ENCODE data around the gene PCDHB10.
"Not testable (repeated sequence)": the region's sequence is repeated elsewhere in the genome, so short reads cannot be mapped to it uniquely, and the experiment has no call there.

The PCDHB10 gene

GRCh38 chr5:141186897-141187512 lies 5.1 kb upstream of the PCDHB10 start, which contains the start of gene PCDHB9:
TSS of gene PCDHB9 (plus strand) at chr5:141187161. CDS start at chr5:141187319, 158 bp downstream.
- DNase-seq (ENCODE audit: low read depth in 2 of 2, low spot score in 1 of 2) = no peak

- not testable (repeated sequence) for DNase-seq (ENCODE audit: low read depth in 2 of 2, low spot score in 1 of 2)
Measured at GRCh38 chr5:141188682-141189081, 3.5 kb upstream of the PCDHB10 start.

GRCh38 chr5:141189131-141189530 lies 3.0 kb upstream of the PCDHB10 start:
- DNase-seq (ENCODE audit: low read depth in 2 of 2, low spot score in 1 of 2) = not testable (repeated sequence)

- not testable (repeated sequence) for DNase-seq (ENCODE audit: low read depth in 2 of 2, low spot score in 1 of 2)
Measured at GRCh38 chr5:141194332-141194731, 2.2 kb downstream of the PCDHB10 start.

GRCh38 chr5:141196363-141196762 lies 4.2 kb downstream of the PCDHB10 start:
- DNase-seq (ENCODE audit: low read depth in 2 of 2, low spot score in 1 of 2) = no peak

GRCh38 chr5:141199359-141200235 lies 7.4 kb downstream of the PCDHB10 start, which contains the start of gene PCDHB11:
TSS of gene PCDHB11 (plus strand) at chr5:141199627. CDS start at chr5:141199775, 148 bp downstream.
- no peak for DNase-seq (ENCODE audit: low read depth in 2 of 2, low spot score in 1 of 2)

- not testable (repeated sequence) for DNase-seq (ENCODE audit: low read depth in 2 of 2, low spot score in 1 of 2)
Measured at GRCh38 chr5:141201126-141201525, 9.0 kb downstream of the PCDHB10 start.

- DNase-seq (ENCODE audit: low read depth in 2 of 2, low spot score in 1 of 2) = not testable (repeated sequence)
Measured at GRCh38 chr5:141201646-141202045, 9.5 kb downstream of the PCDHB10 start.

- no peak for DNase-seq (ENCODE audit: low read depth in 2 of 2, low spot score in 1 of 2)
Measured at GRCh38 chr5:141208478-141208877, 16.3 kb downstream of the PCDHB10 start, which contains the start of gene PCDHB12. TSS of gene PCDHB12 (plus strand) at chr5:141208719. CDS start at chr5:141208908, 189 bp downstream.

GRCh38 chr5:141210281-141210680 lies 18.1 kb downstream of the PCDHB10 start:
- not testable (repeated sequence) for DNase-seq (ENCODE audit: low read depth in 2 of 2, low spot score in 1 of 2)

GRCh38 chr5:141210849-141211248 lies 18.7 kb downstream of the PCDHB10 start:
- not testable (repeated sequence) for DNase-seq (ENCODE audit: low read depth in 2 of 2, low spot score in 1 of 2)

- DNase-seq (ENCODE audit: low read depth in 2 of 2, low spot score in 1 of 2) = not testable (repeated sequence)
Measured at GRCh38 chr5:141213656-141214339, 21.6 kb downstream of the PCDHB10 start, which contains the start of gene PCDHB13. TSS of gene PCDHB13 (plus strand) at chr5:141213919. CDS start at chr5:141214124, 205 bp downstream.

- not testable (repeated sequence) for DNase-seq (ENCODE audit: low read depth in 2 of 2, low spot score in 1 of 2)
Measured at GRCh38 chr5:141214583-141214982, 22.4 kb downstream of the PCDHB10 start.

- not testable (repeated sequence) for DNase-seq (ENCODE audit: low read depth in 2 of 2, low spot score in 1 of 2)
Measured at GRCh38 chr5:141215504-141215903, 23.4 kb downstream of the PCDHB10 start.

- DNase-seq (ENCODE audit: low read depth in 2 of 2, low spot score in 1 of 2) = not testable (repeated sequence)
Measured at GRCh38 chr5:141216035-141216434, 23.9 kb downstream of the PCDHB10 start.

- DNase-seq (ENCODE audit: low read depth in 2 of 2, low spot score in 1 of 2) = no peak
Measured at GRCh38 chr5:141223112-141223783, 31.1 kb downstream of the PCDHB10 start, which contains the start of gene PCDHB14. TSS of gene PCDHB14 (plus strand) at chr5:141223343. CDS start at chr5:141223506, 163 bp downstream.

GRCh38 chr5:141224844-141225243 lies 32.7 kb downstream of the PCDHB10 start:
- DNase-seq (ENCODE audit: low read depth in 2 of 2, low spot score in 1 of 2) = not testable (repeated sequence)

- DNase-seq (ENCODE audit: low read depth in 2 of 2, low spot score in 1 of 2) = not testable (repeated sequence)
Measured at GRCh38 chr5:141225421-141225820, 33.3 kb downstream of the PCDHB10 start.

GRCh38 chr5:141234109-141234667 lies 42.0 kb downstream of the PCDHB10 start:
- no peak for DNase-seq (ENCODE audit: low read depth in 2 of 2, low spot score in 1 of 2)

GRCh38 chr5:141235922-141236321 lies 43.8 kb downstream of the PCDHB10 start:
- not testable (repeated sequence) for DNase-seq (ENCODE audit: low read depth in 2 of 2, low spot score in 1 of 2)
